SW 1271 (cell line): ENCODE results near the gene INO80D.
"Not testable (repeated sequence)": the region's sequence is repeated elsewhere in the genome, so short reads cannot be mapped to it uniquely, and the experiment has no call there.

ENCODE experiments used
- DNase-seq, 2 experiments: peaks; one replicate each; lab custom pipeline; 2025; lab: John Stamatoyannopoulos, UW

The INO80D gene, protein sequence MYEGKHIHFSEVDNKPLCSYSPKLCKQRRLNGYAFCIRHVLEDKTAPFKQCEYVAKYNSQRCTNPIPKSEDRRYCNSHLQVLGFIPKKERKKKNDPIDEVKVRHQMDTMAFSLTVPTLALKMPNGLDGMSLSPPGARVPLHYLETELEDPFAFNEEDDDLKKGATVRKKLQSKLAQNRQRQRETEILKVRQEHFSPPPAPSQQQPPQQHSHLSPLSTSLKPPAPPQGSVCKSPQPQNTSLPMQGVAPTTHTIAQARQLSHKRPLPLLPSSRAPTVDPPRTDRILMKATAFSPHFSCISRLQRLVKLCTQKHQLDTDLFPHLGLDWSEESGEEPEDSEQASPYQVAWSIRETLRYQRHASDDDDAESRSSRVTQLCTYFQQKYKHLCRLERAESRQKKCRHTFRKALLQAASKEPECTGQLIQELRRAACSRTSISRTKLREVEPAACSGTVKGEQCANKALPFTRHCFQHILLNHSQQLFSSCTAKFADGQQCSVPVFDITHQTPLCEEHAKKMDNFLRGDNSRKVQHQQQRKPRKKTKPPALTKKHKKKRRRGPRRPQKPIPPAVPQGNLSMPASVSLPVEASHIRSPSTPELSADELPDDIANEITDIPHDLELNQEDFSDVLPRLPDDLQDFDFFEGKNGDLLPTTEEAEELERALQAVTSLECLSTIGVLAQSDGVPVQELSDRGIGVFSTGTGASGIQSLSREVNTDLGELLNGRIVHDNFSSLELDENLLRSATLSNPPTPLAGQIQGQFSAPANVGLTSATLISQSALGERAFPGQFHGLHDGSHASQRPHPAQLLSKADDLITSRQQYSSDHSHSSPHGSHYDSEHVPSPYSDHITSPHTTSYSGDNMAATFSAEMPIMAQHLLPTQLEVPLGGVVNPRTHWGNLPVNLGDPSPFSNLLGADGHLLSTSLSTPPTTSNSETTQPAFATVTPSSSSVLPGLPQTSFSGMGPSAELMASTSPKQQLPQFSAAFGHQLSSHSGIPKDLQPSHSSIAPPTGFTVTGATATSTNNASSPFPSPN

GRCh38 chr2:206085742-206086445 lies at the start of gene INO80D:
Gene INO80D (minus strand): TSS chr2:206086174. CDS start chr2:206063016, 23,158 bp downstream.
- DNase-seq = peak; percentile 59 to 90

- DNase-seq = peak in 1 of 2 experiments; percentile 27
Observed at GRCh38 chr2:206127656-206128055, 41.7 kb upstream of the INO80D start.

- DNase-seq = no peak
Observed at GRCh38 chr2:206125901-206126300, 39.9 kb upstream of the INO80D start.

DNA sequence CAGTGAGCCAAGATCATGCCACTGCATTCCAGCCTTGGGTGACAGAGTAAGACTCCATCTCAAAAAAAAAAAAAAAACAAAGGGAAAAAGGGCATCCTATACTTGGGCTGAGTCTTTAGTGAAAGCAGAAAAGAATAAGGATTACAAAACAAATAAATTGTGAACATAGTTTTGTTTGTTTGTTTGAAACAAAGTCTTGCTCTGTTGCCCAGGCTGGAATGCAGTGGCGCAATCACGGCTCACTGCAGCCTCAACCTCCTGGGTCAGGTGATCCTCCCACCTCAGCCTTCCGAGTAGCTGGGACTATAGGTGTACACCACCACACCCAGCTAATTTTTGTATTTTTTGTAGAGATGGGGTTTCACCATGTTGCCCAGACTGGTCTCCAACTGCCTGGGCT lies 36.6 kb upstream of the INO80D start:
- DNase-seq = not testable (repeated sequence)

DNA sequence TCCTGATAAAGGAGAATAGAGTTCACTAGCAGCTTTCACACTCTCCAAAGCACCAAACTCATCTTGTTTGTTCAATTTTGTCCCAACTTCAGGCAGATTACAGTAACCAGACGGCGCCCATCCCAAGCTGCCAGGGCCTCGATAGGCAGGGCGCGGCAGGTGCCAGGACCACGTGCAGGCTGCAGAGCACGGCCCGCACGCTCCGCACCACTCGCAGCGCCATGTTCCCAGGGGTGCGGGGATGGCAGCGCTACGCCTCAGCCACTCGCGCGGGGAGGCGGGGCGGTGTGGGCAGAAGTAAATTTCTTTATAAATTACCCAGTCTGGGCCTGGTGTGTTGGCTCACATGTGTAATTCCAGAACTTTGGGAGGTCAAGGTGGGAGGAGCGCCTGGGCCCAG lies 30.3 kb upstream of the INO80D start:
- no peak for DNase-seq

GRCh38 chr2:206115026-206115578 lies 29.1 kb upstream of the INO80D start:
- no peak for DNase-seq

DNA sequence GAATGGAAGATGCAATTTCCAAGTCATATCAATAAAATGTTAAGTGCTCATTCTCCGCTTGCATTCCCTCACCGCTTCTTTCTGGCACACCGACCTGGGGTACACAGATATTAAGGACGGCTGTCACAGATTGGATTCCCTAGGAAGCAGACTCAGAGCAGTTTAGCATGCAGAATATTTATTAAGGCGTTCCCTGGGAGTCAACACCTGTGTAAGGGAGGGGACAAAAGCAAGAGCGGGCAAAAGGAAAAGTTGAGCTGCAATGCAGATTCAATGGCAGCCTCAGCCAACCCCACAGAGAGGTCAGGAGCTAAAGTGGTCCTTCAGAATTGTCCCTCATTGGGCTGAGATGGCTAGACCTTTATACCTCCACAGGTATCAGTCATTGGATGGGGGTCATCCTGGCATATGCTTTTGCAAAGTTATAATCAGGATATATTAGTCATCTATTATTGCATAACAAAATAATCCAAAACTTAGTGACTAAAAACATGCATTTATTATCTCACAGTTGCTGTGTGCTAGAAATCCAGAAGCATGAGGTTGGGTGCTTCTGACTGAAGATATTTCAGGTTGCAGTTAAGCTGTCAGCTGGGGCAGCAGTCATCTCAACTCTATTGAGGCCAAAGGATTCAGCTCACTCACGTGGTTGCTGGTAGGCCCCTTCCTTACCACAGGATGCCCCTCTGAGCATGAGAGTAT lies 27.0 kb upstream of the INO80D start:
- no peak for DNase-seq

DNA sequence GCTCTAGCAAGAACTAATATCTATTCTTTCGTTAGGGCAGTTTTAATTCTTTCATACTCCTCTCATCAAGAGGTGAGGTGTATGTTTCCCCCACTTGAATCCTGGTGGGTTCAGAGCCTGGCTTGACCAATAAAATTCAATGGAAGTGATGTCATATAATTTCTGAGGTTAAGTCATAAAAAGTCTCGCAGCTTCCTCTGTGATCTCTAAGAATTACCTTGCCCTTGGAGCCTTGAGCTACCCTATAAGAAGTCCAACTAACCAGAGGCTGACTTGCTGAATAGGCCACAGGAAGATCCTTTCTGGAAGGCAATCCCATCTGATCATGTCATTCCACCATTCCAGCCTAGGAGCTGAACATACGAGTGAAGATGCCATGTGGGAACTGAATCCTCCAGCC lies 26.1 kb upstream of the INO80D start:
- DNase-seq = no peak

- DNase-seq = no peak
Observed at GRCh38 chr2:206108713-206109112, 22.7 kb upstream of the INO80D start.

- no peak for DNase-seq
Observed at GRCh38 chr2:206105541-206105940, 19.6 kb upstream of the INO80D start.

GRCh38 chr2:206105038-206105437 lies 19.1 kb upstream of the INO80D start:
- no peak for DNase-seq

GRCh38 chr2:206098872-206099271 lies 12.9 kb upstream of the INO80D start:
- not testable (repeated sequence) for DNase-seq

DNA sequence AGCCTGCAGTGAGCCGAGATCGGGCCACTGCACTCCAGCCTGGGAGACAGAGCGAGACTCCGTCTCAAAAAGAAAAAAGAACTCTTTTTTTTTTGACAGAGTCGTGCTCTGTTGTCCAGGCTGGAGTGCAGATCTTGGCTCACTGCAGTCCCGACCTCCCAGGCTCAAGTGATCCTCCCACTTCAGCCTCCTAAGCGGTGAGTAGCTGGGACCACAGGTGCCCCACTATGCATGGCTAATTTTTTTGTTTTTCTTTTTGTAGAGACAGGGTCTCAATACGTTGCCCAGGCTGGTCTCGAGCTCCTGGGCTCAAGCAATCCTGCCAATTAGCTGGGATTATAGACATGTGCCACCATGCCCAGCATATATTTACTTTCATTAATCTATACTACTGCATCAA lies 12.5 kb upstream of the INO80D start:
- no peak for DNase-seq

GRCh38 chr2:206096876-206097275 lies 10.9 kb upstream of the INO80D start:
- no peak for DNase-seq

GRCh38 chr2:206095536-206096332 lies 9.8 kb upstream of the INO80D start:
- no peak for DNase-seq

DNA sequence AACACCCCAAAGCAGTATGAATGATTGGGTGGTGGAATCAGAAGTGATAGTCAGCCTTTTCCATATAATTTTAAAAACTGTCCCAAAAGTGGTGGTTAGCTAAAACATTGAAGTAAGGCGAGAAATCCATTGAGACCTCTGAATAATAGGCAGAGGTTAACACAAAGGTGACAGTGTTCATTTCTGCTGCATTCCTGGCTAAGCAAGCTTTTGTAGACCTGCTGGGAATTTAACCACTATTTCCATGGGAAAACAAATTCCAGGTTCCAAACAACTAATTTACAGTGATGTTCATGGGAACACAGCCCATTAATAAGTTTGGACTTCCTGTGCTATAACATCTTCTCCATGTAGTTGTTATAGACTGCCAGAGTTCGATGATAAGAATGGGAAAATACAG lies 6.3 kb upstream of the INO80D start:
- DNase-seq = no peak

GRCh38 chr2:206088248-206088647 lies 2.3 kb upstream of the INO80D start:
- DNase-seq = no peak

DNA sequence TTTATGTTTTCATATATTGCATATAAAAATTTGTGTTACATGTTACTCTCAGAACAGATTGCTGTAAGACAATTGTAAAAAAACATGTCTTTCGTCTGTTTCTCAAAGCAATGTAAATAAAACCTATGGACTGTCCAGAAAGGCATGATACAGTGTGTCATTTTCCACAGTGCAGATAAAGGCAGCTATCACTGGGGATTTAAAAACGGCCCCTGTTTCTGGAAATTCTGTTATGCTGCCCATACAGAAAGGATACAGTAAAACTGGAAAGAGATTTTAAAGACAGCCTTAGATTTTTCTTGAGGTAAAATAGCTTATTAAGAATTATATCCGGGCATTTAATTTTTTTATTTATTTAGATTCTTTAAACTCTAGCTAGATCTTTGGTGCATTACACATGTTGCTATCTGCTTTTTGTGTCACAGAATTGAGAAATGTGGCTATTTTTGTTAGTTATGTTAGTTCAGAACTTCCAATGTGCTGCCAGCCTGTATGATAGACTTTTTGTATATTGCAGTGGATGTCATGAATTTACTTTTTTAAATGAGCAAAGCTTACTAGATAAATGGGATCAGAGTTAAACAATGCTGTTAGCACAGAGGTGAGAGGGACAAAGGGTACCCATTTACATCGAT lies 859 bp upstream of the INO80D start:
- no peak for DNase-seq

DNA sequence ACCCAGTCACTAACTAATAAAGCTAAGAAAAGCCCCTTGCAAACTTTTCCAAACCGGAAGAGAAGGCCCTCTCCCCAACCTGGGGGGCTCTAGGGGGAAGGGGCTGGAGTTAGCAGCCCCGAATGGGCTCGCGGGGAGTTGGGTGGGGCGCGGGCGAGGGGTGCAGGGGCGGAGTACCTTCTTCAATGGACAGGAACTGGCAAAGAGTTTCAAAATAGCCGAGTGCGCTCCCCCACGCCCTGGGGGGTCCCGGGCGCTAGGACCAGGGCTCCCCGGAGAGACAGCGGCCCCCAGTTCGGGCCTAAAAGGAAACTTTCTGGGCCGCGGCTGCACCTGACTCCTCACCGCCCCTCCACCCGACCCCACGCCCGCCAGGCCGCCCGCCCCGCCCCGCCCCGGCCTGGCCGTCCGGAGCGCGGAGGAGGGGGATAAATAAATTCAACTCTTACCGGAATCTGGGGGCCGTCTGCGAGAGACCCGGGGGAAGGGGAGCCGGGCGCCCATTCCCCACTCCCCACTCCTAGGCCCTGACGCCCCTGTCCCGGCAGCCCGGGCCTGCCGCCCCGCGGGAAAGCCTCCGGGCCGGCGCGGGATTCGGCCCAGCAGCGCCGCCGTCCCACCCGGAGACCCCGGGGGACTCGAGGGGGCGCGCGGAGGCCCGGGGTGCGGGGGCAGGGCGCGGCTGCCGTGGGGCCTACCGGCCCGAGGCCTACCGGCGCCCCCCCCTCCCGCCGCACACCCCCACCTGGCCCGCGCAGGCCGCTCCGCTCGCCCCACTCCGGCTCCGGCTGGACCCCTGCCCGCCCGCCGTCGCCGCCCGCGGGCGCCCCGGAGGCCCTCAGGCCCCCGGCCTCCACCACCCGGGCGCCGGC lies 868 bp downstream of the INO80D start:
- DNase-seq = no peak
